K562 (cell line): Measurements from ENCODE around the gene ZNF43. TPM values are rescaled to one million over a fixed set of nuclear protein-coding genes. Genes with fewer than 3 reads are reported as not detected.

Experiments
- CHD4 ChIP-seq: fragments of 200-600 bp; sonication (generic); IDR thresholded peaks from 3 replicates; pipeline ENCODE4 v1.6.1; 2012; ENCODE audit warnings: low read depth, mild to moderate bottlenecking, mixed read lengths, low read length, inconsistent platforms; ENCODE audit not compliant: insufficient read depth, insufficient replicate concordance, poor library complexity, severe bottlenecking
- NFYB ChIP-seq: IDR thresholded peaks from 2 replicates; pipeline ENCODE4 v1.6.1; 2011; ENCODE audit warnings: mild to moderate bottlenecking, moderate library complexity; ENCODE audit not compliant: insufficient read length; ENCODE audit errors: extremely low read depth
- PHTF2 ChIP-seq: fragments of 250-450 bp; sonication (Bioruptor Pico); IDR thresholded peaks from 2 replicates; pipeline ENCODE4 v1.5.0; 2021; ENCODE audit warnings: mild to moderate bottlenecking
- POLR2AphosphoS5 ChIP-seq: IDR thresholded peaks from 2 replicates; pipeline ENCODE4 v1.6.1; 2011; ENCODE audit warnings: mild to moderate bottlenecking, low read depth, low read length, moderate library complexity; ENCODE audit not compliant: control insufficient read depth, insufficient read depth
- SIN3A ChIP-seq, 2 experiments: fragments of 150-350 bp in 1 of 2; IDR thresholded peaks; 2 replicates each; pipeline ENCODE4 v1.6.1; 2011 to 2016; ENCODE audit warnings: borderline replicate concordance in 2 of 2, low read depth in 2 of 2, low read length in 2 of 2, mild to moderate bottlenecking in 2 of 2, moderate library complexity in 2 of 2; ENCODE audit not compliant: control insufficient read depth in 1 of 2
- SPI1 ChIP-seq: IDR thresholded peaks from 2 replicates; pipeline ENCODE4 v1.6.1; 2011; ENCODE audit warnings: low read depth, low read length, control low read depth, borderline replicate concordance
- ZKSCAN8 ChIP-seq: fragments of 200-800 bp; sonication (Bioruptor generic); IDR thresholded peaks from 2 replicates; pipeline ENCODE4 v1.6.1; 2016; ENCODE audit warnings: missing genetic modification characterization, missing compliant biosample characterization
- polyA plus RNA-seq, 8 experiments: library from polyadenylated mRNA; depleted of rRNA in 4 of 8; stranded (reverse) in 5 of 8; unstranded in 3 of 8; fragments of >200 nt; fragmentation: Nextera tagmentation in 2 of 8; fragmentation: Illumina TruSeq in 1 of 8; extraction: Ambion mirVana in 2 of 8; extraction: Trizol in 1 of 8; gene quantifications; 2 replicates each; pipeline versions ENCODE4 v1.2.1 to v1.2.3, GENCODE V29; 2011 to 2014; ENCODE audit warnings: inconsistent platforms in 1 of 8, missing spikeins in 1 of 8
- total RNA-seq, 7 experiments: library from RNA; depleted of rRNA in 6 of 7; stranded (reverse); fragments of >200 nt in 6 of 7; fragmentation: Illumina TruSeq in 2 of 7; extraction: Trizol in 2 of 7; gene quantifications; 2 replicates each; pipeline versions ENCODE4 v1.2.1 to v1.2.3, GENCODE V29; 2011 to 2021; ENCODE audit warnings: low replicate concordance in 1 of 7
- TF ChIP-seq, protein P1 (sequence below), 2 experiments: IDR thresholded peaks in 1 of 2; conservative IDR thresholded peaks in 1 of 2; 2 replicates each; pipeline ENCODE4 v1.6.1; 2016; ENCODE audit warnings: low read depth in 2 of 2, mild to moderate bottlenecking in 1 of 2, missing compliant biosample characterization in 1 of 2, missing genetic modification characterization in 1 of 2, moderate library complexity in 1 of 2
- TF ChIP-seq, protein P2 (sequence below): fragments of 200-800 bp; sonication (Bioruptor generic); IDR thresholded peaks from 2 replicates; pipeline ENCODE4 v1.6.1; 2017; ENCODE audit warnings: missing genetic modification characterization, missing compliant biosample characterization
- TF ChIP-seq, protein P3 (sequence below): fragments of 150-350 bp; conservative IDR thresholded peaks from 2 replicates; pipeline ENCODE4 v1.6.1; 2014; ENCODE audit warnings: low read length
- TF ChIP-seq, protein P4 (sequence below): fragments of 450-650 bp; formaldehyde crosslinking; IDR thresholded peaks from 2 replicates; pipeline ENCODE4 v1.4.0; 2020; ENCODE audit warnings: mild to moderate bottlenecking, moderate library complexity
- TF ChIP-seq, protein P5 (sequence below): fragments of 250-450 bp; sonication (Bioruptor Pico); IDR thresholded peaks from 2 replicates; pipeline ENCODE4 v1.4.0; 2020; ENCODE audit warnings: mild to moderate bottlenecking, moderate library complexity

Gene ZNF43
- total and polyA plus RNA-seq, 9 of the 15 experiments (the other 6 are each of a cell fraction or from before 2014, with no cell fraction given): 3.6 to 18.6 (median 9.2) TPM

DNA sequence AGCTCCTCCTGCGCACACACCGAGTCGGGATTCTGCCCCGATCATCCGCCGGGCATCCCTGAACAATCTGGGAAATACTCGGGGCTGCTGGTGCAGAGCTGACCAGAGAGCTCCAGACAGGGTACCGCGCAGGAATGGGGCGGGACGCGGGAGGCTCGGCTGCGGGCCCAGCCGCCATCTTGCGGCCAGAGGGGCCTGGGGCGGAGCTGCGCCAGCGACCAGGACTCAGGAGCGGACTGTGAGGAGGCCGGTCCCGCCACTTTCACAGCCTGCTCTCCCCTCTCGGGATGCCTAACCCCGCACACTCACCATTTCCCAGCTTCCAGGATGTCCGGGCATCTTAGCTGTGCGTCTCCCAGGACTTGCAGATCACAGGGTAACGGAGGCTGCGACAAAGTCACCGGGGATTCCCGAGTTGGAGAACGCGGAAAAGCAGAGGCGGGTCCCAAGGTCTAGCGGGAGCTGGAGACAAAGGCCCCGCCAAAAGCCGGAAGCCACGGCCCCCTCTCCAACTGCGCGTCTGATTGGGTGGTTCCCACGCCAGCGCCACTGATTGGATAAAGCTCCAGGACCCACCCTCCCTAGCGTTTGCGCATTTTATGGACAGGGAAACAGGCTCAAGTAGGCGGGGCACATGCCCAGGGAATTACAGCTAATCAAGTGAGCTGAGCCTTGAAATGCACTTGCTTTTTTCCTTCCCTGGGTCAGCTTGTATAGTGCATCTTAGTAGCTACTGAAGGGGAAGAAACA is 15.8 kb upstream of the ZNF43 start (continued):
- TF ChIP-seq POLR2AphosphoS5 (no peak), SIN3A (IDR thresholded peaks at IDR 0.05; ENCODE audit: borderline replicate concordance in 2 of 2, control insufficient read depth in 1 of 2, low read depth in 2 of 2, low read length in 2 of 2) (no peak), ZKSCAN8 (CRISPR knock-in tag) (no peak), PHTF2 (CRISPR knock-in tag) (no peak), SPI1 (no peak), CHD4 (no peak), NFYB (peak; percentile 92)
- TF ChIP-seq, protein P1, sequence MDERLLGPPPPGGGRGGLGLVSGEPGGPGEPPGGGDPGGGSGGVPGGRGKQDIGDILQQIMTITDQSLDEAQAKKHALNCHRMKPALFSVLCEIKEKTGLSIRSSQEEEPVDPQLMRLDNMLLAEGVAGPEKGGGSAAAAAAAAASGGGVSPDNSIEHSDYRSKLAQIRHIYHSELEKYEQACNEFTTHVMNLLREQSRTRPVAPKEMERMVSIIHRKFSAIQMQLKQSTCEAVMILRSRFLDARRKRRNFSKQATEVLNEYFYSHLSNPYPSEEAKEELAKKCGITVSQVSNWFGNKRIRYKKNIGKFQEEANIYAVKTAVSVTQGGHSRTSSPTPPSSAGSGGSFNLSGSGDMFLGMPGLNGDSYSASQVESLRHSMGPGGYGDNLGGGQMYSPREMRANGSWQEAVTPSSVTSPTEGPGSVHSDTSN (CRISPR knock-in tag; IDR thresholded peaks at IDR 0.05; ENCODE audit: low read depth): no peak
- TF ChIP-seq, protein P1 (tag; conservative IDR thresholded peaks at IDR 0.05; ENCODE audit: low read depth): peak; percentile 31; the same call in 1 of the 2 replicates
- TF ChIP-seq, protein P2, sequence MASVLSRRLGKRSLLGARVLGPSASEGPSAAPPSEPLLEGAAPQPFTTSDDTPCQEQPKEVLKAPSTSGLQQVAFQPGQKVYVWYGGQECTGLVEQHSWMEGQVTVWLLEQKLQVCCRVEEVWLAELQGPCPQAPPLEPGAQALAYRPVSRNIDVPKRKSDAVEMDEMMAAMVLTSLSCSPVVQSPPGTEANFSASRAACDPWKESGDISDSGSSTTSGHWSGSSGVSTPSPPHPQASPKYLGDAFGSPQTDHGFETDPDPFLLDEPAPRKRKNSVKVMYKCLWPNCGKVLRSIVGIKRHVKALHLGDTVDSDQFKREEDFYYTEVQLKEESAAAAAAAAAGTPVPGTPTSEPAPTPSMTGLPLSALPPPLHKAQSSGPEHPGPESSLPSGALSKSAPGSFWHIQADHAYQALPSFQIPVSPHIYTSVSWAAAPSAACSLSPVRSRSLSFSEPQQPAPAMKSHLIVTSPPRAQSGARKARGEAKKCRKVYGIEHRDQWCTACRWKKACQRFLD (CRISPR knock-in tag): no peak
- TF ChIP-seq, protein P3, sequence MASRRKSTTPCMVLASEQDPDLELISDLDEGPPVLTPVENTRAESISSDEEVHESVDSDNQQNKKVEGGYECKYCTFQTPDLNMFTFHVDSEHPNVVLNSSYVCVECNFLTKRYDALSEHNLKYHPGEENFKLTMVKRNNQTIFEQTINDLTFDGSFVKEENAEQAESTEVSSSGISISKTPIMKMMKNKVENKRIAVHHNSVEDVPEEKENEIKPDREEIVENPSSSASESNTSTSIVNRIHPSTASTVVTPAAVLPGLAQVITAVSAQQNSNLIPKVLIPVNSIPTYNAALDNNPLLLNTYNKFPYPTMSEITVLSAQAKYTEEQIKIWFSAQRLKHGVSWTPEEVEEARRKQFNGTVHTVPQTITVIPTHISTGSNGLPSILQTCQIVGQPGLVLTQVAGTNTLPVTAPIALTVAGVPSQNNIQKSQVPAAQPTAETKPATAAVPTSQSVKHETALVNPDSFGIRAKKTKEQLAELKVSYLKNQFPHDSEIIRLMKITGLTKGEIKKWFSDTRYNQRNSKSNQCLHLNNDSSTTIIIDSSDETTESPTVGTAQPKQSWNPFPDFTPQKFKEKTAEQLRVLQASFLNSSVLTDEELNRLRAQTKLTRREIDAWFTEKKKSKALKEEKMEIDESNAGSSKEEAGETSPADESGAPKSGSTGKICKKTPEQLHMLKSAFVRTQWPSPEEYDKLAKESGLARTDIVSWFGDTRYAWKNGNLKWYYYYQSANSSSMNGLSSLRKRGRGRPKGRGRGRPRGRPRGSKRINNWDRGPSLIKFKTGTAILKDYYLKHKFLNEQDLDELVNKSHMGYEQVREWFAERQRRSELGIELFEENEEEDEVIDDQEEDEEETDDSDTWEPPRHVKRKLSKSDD: no peak
- TF ChIP-seq, protein P4, sequence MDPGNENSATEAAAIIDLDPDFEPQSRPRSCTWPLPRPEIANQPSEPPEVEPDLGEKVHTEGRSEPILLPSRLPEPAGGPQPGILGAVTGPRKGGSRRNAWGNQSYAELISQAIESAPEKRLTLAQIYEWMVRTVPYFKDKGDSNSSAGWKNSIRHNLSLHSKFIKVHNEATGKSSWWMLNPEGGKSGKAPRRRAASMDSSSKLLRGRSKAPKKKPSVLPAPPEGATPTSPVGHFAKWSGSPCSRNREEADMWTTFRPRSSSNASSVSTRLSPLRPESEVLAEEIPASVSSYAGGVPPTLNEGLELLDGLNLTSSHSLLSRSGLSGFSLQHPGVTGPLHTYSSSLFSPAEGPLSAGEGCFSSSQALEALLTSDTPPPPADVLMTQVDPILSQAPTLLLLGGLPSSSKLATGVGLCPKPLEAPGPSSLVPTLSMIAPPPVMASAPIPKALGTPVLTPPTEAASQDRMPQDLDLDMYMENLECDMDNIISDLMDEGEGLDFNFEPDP (CRISPR knock-in tag): no peak
- TF ChIP-seq, protein P5, sequence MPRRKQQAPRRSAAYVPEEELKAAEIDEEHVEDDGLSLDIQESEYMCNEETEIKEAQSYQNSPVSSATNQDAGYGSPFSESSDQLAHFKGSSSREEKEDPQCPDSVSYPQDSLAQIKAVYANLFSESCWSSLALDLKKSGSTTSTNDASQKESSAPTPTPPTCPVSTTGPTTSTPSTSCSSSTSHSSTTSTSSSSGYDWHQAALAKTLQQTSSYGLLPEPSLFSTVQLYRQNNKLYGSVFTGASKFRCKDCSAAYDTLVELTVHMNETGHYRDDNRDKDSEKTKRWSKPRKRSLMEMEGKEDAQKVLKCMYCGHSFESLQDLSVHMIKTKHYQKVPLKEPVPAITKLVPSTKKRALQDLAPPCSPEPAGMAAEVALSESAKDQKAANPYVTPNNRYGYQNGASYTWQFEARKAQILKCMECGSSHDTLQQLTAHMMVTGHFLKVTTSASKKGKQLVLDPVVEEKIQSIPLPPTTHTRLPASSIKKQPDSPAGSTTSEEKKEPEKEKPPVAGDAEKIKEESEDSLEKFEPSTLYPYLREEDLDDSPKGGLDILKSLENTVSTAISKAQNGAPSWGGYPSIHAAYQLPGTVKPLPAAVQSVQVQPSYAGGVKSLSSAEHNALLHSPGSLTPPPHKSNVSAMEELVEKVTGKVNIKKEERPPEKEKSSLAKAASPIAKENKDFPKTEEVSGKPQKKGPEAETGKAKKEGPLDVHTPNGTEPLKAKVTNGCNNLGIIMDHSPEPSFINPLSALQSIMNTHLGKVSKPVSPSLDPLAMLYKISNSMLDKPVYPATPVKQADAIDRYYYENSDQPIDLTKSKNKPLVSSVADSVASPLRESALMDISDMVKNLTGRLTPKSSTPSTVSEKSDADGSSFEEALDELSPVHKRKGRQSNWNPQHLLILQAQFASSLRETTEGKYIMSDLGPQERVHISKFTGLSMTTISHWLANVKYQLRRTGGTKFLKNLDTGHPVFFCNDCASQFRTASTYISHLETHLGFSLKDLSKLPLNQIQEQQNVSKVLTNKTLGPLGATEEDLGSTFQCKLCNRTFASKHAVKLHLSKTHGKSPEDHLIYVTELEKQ: no peak
